HG02763 (cell line): ENCODE results near the gene CCNT1.
"Not testable (repeated sequence)": the region's sequence is repeated elsewhere in the genome, so short reads cannot be mapped to it uniquely, and the experiment has no call there.

Source experiments
- ATAC-seq: cut with Tn5 transposase; IDR thresholded peaks from one replicate; pipeline ENCODE4 v1.9.1; 2021; ENCODE audit warnings: mild to moderate bottlenecking, moderate library complexity; ENCODE audit not compliant: unreplicated experiment

CCNT1 gene

GRCh38 chr12:48691826-48692487 is 24.6 kb downstream of the CCNT1 start:
- ATAC-seq, result no peak

GRCh38 chr12:48690990-48691389 is 25.5 kb downstream of the CCNT1 start:
- no peak for ATAC-seq

DNA sequence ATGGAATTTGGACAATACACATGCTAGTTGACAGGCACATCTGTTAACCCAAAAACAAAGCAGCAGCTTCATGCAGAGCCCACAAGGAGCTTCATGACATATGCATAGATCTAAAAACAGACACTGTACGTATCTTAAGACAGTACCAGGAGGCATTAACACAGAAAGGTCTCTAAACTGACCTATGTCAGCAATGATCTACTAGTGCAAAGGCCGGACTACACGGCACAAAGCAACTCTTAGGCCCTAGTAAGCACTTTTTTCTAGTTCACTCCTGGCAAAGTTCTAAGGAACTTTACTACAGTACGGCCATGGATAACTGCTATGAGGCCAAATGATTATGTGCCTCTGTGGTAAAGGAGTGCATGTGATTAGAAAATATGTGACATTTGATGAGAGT is 26.1 kb downstream of the CCNT1 start:
- no peak for ATAC-seq

DNA sequence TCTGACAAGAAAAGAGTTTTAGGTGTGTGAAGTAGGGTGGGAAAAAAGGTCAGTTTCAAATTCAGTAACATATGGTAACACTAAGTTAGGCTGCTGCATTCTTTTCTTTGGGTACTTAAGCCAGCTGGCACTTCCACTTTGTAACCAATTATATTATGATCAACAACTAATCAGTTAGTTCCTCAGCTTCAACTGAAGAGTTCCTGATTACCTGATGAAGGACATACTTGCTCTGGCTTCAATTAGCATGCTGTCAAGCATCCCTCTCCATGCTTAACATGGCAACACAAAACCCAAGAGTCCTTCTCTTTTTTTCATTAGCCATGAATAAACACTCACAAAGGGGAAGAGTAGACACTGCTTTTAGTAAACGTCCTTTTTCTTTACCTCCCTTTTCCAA is 27.7 kb downstream of the CCNT1 start:
- no peak for ATAC-seq

DNA sequence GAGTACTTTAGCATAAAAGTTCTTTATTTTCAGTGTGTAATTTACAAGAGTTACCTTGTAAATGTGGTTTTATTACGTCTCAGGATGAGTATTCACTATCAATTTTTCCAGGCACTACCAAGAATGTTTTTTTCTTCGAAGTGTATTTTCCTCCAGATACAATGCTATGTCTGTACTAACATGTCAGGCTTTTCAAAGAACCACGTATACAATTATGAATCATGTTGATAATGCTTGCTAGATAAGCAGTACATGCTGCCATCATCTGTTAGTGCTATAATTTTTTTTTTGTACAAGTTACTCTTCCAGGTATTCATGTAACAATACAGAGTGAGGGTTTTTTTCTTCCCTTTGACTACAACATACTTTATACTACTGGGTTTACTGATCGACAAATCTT is 28.9 kb downstream of the CCNT1 start:
- no peak for ATAC-seq

- ATAC-seq, result no peak
These were observed 29.7 kb downstream of the CCNT1 start for GRCh38 chr12:48686615-48687334.

GRCh38 chr12:48686037-48686595 is 30.4 kb downstream of the CCNT1 start:
- no peak for ATAC-seq

- no peak for ATAC-seq
These were observed 33.0 kb downstream of the CCNT1 start for GRCh38 chr12:48683534-48683933.

GRCh38 chr12:48682927-48683326 is 33.6 kb downstream of the CCNT1 start:
- ATAC-seq, result no peak

DNA sequence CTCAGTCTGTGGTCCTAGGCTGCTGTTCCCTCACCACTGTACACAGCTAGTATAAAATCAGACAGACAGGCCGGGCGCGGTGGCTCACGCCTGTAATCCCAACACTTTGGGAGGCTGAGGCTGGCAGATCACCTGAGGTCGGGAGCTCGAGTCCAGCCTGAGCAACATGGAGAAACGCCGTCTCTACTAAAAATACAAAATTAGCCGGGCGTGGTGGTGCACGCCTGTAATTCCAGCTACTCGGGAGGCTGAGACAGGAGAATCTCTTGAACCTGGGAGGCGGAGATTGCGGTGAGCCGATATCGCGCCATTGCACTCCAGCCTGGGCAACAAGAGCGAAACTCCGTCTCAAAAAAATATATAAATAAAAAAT is 34.0 kb downstream of the CCNT1 start:
- ATAC-seq, result not testable (repeated sequence)

- peak; percentile 97 for ATAC-seq
These were observed 34.6 kb downstream of the CCNT1 start, which contains the start of gene KANSL2 for GRCh38 chr12:48681710-48682532. KANSL2 (minus strand) TSS chr12:48682238; CDS start chr12:48681632, 606 bp downstream.

GRCh38 chr12:48681399-48681709 is 35.2 kb downstream of the CCNT1 start:
- no peak for ATAC-seq

DNA sequence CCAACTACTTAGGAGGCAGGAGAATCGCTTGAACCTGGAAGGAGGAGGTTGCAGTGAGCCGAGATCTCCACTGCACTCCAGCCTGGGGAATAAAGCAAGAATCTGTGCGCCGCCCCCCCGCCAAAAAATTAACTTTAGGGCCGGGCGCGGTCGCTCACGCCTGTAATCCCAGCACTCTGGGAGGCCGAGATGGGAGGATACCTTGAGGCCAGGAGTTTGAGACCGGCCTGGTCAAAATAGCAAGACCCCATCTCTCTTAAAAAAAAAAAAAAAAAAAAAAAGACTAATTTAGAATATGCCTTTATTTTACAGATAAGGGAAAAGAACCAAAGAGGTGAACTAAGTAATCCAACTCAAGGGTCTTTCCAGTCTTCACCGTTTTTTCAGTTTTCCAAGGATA is 35.6 kb downstream of the CCNT1 start:
- ATAC-seq, result no peak

DNA sequence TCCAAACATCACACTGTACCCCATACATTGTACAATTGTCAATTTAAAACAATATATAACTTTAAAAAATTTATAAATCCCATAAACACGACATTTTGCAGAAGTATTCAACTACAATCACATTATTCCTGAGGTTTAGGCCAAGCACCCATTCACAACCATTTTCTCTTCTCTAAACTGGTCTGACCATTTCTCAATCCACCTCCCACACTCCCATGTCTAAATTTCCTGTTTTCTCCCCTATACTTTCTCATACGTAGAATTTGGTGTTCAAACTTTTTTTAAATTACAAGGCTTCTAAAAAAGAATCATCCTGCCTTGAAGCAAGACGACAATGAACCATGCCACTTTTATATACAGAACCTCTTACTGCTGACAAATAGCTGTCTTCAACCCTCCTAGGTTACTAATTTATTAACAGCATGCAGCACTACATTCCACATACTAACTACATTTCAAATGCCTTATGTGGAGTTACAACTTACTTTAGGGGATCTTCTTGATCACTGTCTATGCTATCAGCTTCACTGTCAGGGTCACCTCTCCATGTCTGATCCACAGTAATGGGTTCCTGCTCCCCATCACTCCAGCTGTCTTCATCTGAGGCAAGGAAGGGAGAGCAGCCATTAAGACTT is 37.8 kb downstream of the CCNT1 start:
- no peak for ATAC-seq

GRCh38 chr12:48671231-48671856 is 45.2 kb downstream of the CCNT1 start:
- no peak for ATAC-seq

DNA sequence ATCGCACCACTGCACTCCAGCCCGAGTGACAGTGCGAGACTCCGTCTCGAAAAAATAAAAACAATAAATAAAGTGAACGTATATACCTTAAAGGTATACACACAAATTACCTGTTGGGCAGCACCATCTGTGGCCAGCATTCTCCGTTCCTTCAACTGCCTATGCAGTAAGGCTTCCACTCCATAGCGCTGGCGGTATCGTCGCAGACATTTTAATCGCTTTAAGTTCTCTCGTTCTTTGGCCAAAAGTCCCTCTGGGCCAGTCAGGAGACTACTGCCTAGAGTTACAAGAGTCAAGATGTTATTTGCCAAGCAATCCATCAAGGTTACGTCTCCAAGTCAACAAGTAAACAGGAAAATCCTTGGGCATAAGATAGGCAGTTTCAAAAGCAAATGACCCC is 47.5 kb downstream of the CCNT1 start:
- no peak for ATAC-seq

DNA sequence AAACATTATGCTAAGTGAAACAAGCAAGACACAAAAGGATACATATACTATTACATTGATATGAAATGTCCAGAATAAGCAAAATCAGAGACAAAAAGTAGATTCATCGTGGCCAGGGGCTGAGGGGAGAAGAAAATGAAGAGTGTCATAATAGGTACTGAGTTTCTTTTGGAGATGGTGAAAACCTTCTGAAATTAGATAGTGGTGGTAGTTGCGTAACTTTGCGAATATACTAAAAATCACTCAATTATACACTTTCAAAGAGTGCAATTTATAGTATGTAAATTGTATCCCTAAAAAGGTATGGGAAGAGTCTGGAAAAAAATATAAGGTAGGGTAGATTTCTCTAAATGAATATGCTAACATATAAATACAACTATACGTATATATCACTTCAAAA is 56.6 kb downstream of the CCNT1 start:
- ATAC-seq, result no peak

GRCh38 chr12:48651681-48652080 is 64.8 kb downstream of the CCNT1 start:
- ATAC-seq, result no peak

GRCh38 chr12:48645354-48645753 is 71.2 kb downstream of the CCNT1 start:
- not testable (repeated sequence) for ATAC-seq

DNA sequence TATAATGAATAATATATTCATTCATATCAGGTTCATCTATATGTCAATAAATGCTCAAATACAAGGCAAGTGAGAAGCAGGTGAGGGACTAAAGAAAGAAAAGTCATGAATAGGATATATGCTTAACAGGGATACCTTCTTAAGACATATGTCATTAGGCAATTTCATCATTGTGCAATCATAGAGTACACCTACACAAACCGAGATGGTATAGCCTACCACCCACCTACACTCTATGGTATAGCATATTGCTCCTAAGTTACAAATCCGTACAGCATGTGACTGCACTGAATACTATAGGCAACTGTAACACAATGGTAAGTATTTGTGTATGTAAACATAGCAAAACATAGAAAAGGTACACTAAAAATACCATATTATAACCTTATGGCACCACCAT is 73.5 kb downstream of the CCNT1 start:
- ATAC-seq, result no peak
